Body of pancreas (tissue), 4 donors: ENCODE results near the gene EDEM2. TPM values are rescaled to one million over a fixed set of nuclear protein-coding genes. Genes with fewer than 3 reads are reported as not detected.
"Not testable (repeated sequence)": the region's sequence is repeated elsewhere in the genome, so short reads cannot be mapped to it uniquely, and the experiment has no call there.

ENCODE experiments used
- ATAC-seq: fragments of 150-250 bp; one replicate; pipeline ENCODE4 v1.9.1; 2016
- DNase-seq, 4 donors: peaks; one replicate each; pipeline ENCODE4 v3.0.0-alpha.2; 2019
- H3K27ac ChIP-seq, 4 donors: fragments of 200-600 bp; sonication (generic); 1 replicate in 3 of 4; 2 replicates in 1 of 4; pipeline versions ENCODE4 v1.5.1 to v1.6.1; 2016 to 2019; ENCODE audit warnings: mild to moderate bottlenecking in 1 of 4, mixed read lengths in 1 of 4, moderate library complexity in 1 of 4
- H3K27me3 ChIP-seq, 2 donors: fragments of 200-600 bp; sonication (generic); one replicate each; pipeline ENCODE4 v1.6.0; 2016; ENCODE audit warnings: mild to moderate bottlenecking in 1 of 2
- H3K36me3 ChIP-seq, 2 donors: fragments of 200-600 bp; sonication (generic); replicated peaks in 1 of 2; 2 replicates each; pipeline ENCODE4 v1.5.1; 2016; ENCODE audit warnings: low read depth in 2 of 2; ENCODE audit not compliant: insufficient read depth in 1 of 2
- H3K4me1 ChIP-seq: fragments of 200-600 bp; sonication (generic); one replicate; pipeline ENCODE4 v1.6.0; 2016
- H3K4me3 ChIP-seq, 2 donors: fragments of 200-600 bp; sonication (generic); 1 replicate in 1 of 2; 2 replicates in 1 of 2; pipeline ENCODE4 v1.5.1; 2016 to 2019
- H3K9me3 ChIP-seq, 3 donors: fragments of 200-600 bp; sonication (generic); 1 replicate in 2 of 3; 2 replicates in 1 of 3; pipeline ENCODE4 v1.5.1; 2016
- POLR2A ChIP-seq, 3 donors: fragments of 450-650 bp; IDR thresholded peaks; one replicate each; pipeline ENCODE4 v1.6.1; 2016; ENCODE audit warnings: antibody characterized with exemption in 3 of 3, mild to moderate bottlenecking in 2 of 3
- WGBS, 2 donors: methylation state at CpG; one replicate each; pipeline ENCODE4 v1.1.5; 2017; 5-methylcytosine and 5-hydroxymethylcytosine counted together
- intact Hi-C: fragments of 100-400 bp; cut with DNase I; formaldehyde crosslinking; loops from one replicate; pipeline ENCODE4 v1.15.1; 2023
- total RNA-seq, 2 donors: library from RNA; depleted of rRNA; stranded (reverse); fragments of >200 nt; gene quantifications; one replicate each; pipeline ENCODE4 v1.1.0, GENCODE V29; 2016
- TF ChIP-seq, protein P1 (sequence below), 7 experiments: fragments of 450-650 bp in 4 of 7; fragments of 200-600 bp in 3 of 7; sonication (generic) in 3 of 7; IDR thresholded peaks; one replicate each; pipeline ENCODE4 v1.5.1; 2016 to 2019; ENCODE audit warnings: antibody characterized with exemption in 7 of 7

The EDEM2 gene
- total RNA-seq, 2 donors from 2014 or later = 18.1 to 24.6 TPM

DNA sequence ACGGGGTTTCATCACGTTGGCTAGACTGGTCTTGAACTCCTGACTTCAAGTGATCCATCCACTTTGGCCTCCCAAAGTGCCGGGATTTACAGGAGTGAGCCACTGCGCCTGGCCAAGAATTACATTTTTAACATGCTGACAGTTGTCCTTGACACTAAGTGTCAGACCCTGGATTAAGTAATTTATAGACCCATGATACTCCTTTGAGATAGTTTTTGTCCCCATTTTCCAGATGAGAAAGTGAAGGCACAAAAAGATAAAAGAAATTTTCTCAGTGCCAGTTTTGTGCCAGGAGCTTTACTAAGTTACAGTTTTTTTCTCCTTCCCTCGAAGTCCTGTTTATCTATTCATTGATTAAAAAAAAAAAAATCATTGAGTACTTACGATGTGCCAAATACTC lies 9.8 kb upstream of the EDEM2 start:
- no peak for ATAC-seq
- 63 to 64% methylated on average over 6 of the region's 6 CpGs for WGBS, 2 donors
- DNase-seq = no peak
- no peaks in the 10 kb centered on the region for H3K9me3 ChIP-seq
- intact Hi-C loops = no loop called here
- no peaks in the 10 kb centered on the region for H3K27me3 ChIP-seq
- TF ChIP-seq POLR2A (IDR thresholded peaks at IDR 0.05) = no peak
- TF ChIP-seq, protein P1, sequence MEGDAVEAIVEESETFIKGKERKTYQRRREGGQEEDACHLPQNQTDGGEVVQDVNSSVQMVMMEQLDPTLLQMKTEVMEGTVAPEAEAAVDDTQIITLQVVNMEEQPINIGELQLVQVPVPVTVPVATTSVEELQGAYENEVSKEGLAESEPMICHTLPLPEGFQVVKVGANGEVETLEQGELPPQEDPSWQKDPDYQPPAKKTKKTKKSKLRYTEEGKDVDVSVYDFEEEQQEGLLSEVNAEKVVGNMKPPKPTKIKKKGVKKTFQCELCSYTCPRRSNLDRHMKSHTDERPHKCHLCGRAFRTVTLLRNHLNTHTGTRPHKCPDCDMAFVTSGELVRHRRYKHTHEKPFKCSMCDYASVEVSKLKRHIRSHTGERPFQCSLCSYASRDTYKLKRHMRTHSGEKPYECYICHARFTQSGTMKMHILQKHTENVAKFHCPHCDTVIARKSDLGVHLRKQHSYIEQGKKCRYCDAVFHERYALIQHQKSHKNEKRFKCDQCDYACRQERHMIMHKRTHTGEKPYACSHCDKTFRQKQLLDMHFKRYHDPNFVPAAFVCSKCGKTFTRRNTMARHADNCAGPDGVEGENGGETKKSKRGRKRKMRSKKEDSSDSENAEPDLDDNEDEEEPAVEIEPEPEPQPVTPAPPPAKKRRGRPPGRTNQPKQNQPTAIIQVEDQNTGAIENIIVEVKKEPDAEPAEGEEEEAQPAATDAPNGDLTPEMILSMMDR (IDR thresholded peaks at IDR 0.05) = no peak
- H3K36me3 ChIP-seq = no peaks in the 10 kb centered on the region
- no peaks in the 10 kb centered on the region for H3K4me1 ChIP-seq
- no peak overlapping the region for H3K4me3 ChIP-seq
- H3K27ac ChIP-seq = no peak overlapping the region

DNA sequence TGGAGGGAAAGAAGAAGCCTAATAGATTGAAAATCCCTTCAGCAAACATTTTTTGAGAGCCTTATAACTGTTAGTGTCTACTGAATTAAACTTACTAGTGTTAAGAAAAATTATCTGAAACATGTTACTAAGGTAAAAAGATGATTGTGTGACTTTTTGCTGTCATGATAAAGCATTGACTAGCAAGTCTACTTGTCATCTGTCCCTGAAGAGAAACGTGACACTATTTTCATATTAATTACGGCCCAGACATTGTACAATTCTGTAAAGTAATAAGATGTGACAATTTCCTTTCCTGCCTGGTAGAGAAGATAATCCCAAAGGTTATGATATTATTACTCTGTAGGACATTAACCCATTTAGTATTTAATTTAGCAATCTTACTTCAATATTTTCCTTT lies 8.8 kb upstream of the EDEM2 start:
- TF ChIP-seq, protein P1 (IDR thresholded peaks at IDR 0.05) = no peak
- TF ChIP-seq POLR2A (IDR thresholded peaks at IDR 0.05) = no peak
- ATAC-seq (no peak), DNase-seq (no peak)
- Histone ChIP-seq H3K27me3 (no peaks in the 10 kb centered on the region), H3K36me3 (no peaks in the 10 kb centered on the region), H3K9me3 (no peaks in the 10 kb centered on the region), H3K27ac (no peak overlapping the region), H3K4me1 (no peaks in the 10 kb centered on the region), H3K4me3 (no peak overlapping the region)
- WGBS, 2 donors = 68 to 82% methylated on average over 2 of the region's 2 CpGs
- intact Hi-C loops = no loop called here

DNA sequence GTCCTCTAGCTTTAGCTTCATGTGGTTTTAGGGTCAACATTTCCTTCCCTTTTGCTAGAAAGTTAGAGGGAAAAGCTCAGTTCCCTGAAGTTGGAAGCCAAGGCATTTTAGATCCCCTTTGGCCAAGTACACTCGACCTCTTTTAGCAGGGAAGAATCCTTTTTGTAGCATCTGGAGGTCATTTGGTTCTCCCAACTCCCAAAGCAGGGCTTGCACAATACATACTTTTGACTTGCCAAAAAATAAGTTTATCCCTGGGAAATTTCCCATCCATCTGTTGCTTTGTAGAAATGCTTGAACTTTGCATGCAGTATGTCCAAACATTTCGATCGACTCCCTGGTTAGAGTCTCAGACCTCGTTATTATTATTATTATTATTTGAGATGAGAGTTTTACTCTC lies 4.6 kb upstream of the EDEM2 start:
- intact Hi-C loops = no loop called here
- Histone ChIP-seq H3K9me3 (no peaks in the 10 kb centered on the region), H3K27me3 (no peaks in the 10 kb centered on the region), H3K27ac (no peak overlapping the region), H3K4me1 (peaks cover 8% of the 10 kb centered on the region), H3K4me3 (no peak overlapping the region), H3K36me3 (no peaks in the 10 kb centered on the region)
- DNase-seq = peak in 2 of 4 donors; percentile 6 to 23
- 76 to 86% methylated on average over 4 of the region's 4 CpGs for WGBS, 2 donors
- TF ChIP-seq POLR2A (IDR thresholded peaks at IDR 0.05) = no peak
- TF ChIP-seq, protein P1 (IDR thresholded peaks at IDR 0.05) = no peak
- no peak for ATAC-seq

DNA sequence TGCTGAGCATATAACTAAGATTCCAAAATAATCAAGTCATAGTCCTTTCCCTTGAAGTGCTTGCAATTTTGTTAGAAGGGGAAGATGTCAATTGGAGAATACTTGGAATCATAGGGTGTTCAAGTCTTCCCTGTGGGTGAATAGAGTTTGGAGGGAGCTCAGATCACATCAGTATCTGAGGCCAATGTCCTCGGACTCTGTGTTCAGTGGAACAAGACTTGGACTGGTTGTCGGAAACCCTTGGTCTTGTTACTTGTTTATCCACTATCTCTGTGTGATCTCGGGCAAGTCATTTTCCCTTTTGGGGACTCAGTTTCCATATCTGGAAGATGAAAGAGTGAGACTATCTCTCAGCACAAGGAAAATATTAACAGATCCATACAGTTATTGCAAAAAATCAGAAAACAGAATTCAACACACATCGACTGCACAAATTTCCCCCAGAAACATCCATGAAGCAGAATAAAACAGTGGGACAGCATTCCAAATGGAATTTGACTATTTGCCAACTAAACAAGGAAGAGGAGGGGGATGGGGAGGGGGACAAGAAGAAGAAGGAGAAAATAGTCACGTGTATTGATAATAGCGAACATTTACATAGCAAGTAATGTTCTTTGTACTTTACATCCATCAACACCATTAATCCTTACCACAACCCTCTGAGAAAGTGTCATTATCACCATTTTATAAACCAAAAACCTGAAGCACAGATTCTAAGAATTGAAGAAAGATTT lies 3.9 kb upstream of the EDEM2 start:
- ATAC-seq = no peak

DNA sequence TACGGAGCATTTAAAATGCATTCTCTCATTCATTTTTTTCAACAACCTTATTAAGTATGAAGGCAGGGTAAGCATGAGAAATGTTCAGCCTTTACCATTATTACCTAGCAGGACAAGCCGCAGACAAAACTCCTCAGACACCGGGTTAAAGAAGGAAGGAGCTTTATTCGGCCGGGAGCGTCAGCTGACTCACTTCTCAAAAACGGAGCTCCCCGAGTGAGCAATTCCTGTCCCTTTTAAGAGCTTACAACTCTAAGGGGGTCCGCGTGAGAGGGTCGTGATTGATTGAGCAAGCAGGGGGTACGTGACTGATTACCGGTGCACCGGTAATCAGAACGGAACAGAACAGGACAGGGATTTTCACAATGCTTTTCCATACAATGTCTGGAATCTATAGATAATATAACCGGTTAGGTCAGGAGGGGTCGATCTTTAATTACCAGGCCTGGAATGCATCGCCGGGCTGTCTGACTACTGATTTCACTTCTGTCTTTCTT lies 487 bp upstream of the EDEM2 start:
- not testable (repeated sequence) for H3K36me3 ChIP-seq, H3K9me3 ChIP-seq, H3K27me3 ChIP-seq
- peak; percentile 35 for ATAC-seq
- DNase-seq = peak in 3 of 4 donors; percentile 30 to 48 (median 38)
- Histone ChIP-seq H3K4me3 (peak overlapping the region in 1 of 2 donors; percentile 43), H3K27ac (peak overlapping the region; percentile 75 to 91 (median 82)), H3K4me1 (peaks cover 25% of the 10 kb centered on the region)
- intact Hi-C loops = loop anchor here (10.0 kb wide), 2 partner anchors 127 to 307 kb away; partner anchors contain the start of genes CEP250 and MMP24OS
- WGBS, 2 donors = 0 to 1% methylated on average over 19 of the region's 19 CpGs

More for the DNA sequence above, 3.9 kb upstream of the EDEM2 start:
- Histone ChIP-seq H3K27me3 (no peaks in the 10 kb centered on the region), H3K9me3 (no peaks in the 10 kb centered on the region), H3K4me3 (no peak overlapping the region), H3K4me1 (peaks cover 13% of the 10 kb centered on the region), H3K27ac (no peak overlapping the region), H3K36me3 (no peaks in the 10 kb centered on the region)
- TF ChIP-seq, protein P1 (IDR thresholded peaks at IDR 0.05) = no peak
- TF ChIP-seq POLR2A (IDR thresholded peaks at IDR 0.05) = no peak
- intact Hi-C loops = no loop called here
- DNase-seq = no peak
- 75 to 83% methylated on average over 6 of the region's 6 CpGs for WGBS, 2 donors
